ENCODE results near the gene C8G. TPM values are rescaled to one million over a fixed set of nuclear protein-coding genes. Genes with fewer than 3 reads are reported as not detected.

The C8G gene
- total RNA-seq, 6 experiments from 2014 or later: 248 to 755 (median 453) TPM

DNA sequence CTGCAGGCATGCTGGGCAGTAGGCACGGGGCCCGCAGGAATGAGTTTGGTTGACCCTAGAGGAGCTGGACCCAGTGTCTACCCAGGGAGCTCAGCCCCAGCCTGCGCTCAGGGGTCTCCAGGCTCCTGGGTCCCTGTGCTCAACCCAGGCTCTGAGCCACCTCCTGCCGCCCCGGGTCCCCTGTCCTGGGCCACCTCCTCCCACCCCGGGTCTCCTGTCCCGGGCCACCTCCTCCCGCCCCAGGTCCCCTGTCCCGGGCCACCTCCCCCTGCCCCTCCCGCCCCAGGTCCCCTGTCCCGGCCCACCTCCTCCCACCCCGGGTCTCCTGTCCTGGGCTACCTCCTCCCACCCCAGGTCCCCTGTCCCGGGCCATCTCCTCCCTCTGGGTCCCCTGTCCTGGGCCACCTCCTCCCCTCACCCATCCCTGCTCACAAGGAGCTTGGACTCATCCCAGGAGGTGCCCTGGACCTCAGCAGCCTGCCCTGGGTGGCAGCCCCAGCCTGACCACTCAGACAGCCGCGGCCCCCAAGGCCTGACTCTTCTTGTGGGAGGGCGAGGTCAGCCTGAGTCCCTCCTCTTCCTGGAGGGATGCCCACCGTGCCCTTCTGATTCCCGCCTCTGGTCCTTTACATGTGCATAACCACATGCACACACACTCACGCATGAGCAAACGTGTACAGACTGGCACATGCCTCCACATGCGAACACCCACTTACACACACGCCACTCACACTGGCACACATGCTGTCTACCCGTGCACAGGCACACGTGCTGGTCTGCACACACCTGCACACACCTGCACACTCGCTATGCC is 9.4 kb downstream of the C8G start:
- Histone ChIP-seq H3K27ac (no peak overlapping the region), H3K36me3 (no peaks in the 10 kb centered on the region), H3K27me3 (no peaks in the 10 kb centered on the region), H3K9me3 (no peaks in the 10 kb centered on the region), H3K4me3 (no peak overlapping the region), H3K4me1 (peaks cover 0 to 5% (median 0%) of the 10 kb centered on the region in 4 donors)
- intact Hi-C loops (cut with DNase I): loop anchor here in 1 of 2 donors (5.0 kb wide), 1 partner anchor 78 kb away; the partner anchor contains the start of gene FUT7
- no peak for DNase-seq
- TF ChIP-seq CTCF (IDR thresholded peaks at IDR 0.05): no peak
- no peak for TF ChIP-seq POLR2A (IDR thresholded peaks at IDR 0.05)
- ATAC-seq: no peak
- WGBS (ENCODE audit: insufficient coverage, low coverage, low lambda C conversion rate, missing lambda C conversion rate): 57% methylated on average over 5 of the region's 25 CpGs

GRCh38 chr9:136955202-136955942 is 10.3 kb downstream of the C8G start:
- H3K27ac ChIP-seq: no peak overlapping the region
- H3K36me3 ChIP-seq: no peaks in the 10 kb centered on the region
- TF ChIP-seq CTCF (IDR thresholded peaks at IDR 0.05) (no peak), POLR2A (IDR thresholded peaks at IDR 0.05) (no peak)
- 92% methylated on average over 2 of the region's 14 CpGs for WGBS (ENCODE audit: insufficient coverage, low coverage, low lambda C conversion rate, missing lambda C conversion rate)
- H3K9me3 ChIP-seq: no peaks in the 10 kb centered on the region
- DNase-seq (no peak), ATAC-seq (no peak)
- no peak overlapping the region for H3K4me3 ChIP-seq
- intact Hi-C loops (cut with DNase I): no loop called here
- no peaks in the 10 kb centered on the region for H3K27me3 ChIP-seq
- H3K4me1 ChIP-seq: peaks cover 0 to 5% (median 0%) of the 10 kb centered on the region in 4 donors

DNA sequence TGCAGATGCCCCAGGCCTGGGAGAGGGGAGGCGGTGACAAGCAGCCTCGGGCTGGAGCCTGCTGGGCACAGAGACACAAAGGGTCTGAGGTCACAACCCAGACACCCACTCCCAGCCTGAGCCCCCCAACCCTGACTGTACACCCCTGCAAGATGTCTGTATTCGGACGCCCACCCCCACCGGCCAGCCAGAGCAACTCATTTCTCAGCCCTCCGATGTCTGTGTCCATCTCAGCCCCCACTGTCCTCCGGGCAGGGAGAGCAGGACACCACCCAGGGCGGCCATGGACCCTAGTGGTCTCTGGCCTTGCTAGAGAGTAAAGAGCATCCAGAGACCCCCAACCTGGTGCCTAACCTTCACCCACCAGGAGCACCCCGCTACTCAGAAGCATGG is 10.9 kb downstream of the C8G start:
- DNase-seq (no peak), ATAC-seq (no peak)
- 80% methylated on average over 2 of the region's 9 CpGs for WGBS (ENCODE audit: insufficient coverage, low coverage, low lambda C conversion rate, missing lambda C conversion rate)
- Histone ChIP-seq H3K27me3 (no peaks in the 10 kb centered on the region), H3K9me3 (no peaks in the 10 kb centered on the region), H3K4me1 (peaks cover 0 to under 1% (median 0%) of the 10 kb centered on the region in 4 donors), H3K4me3 (no peak overlapping the region), H3K27ac (no peak overlapping the region), H3K36me3 (no peaks in the 10 kb centered on the region)
- intact Hi-C loops (cut with DNase I): no loop called here
- TF ChIP-seq POLR2A (IDR thresholded peaks at IDR 0.05): no peak

- DNase-seq: no peak
- TF ChIP-seq CTCF (IDR thresholded peaks at IDR 0.05) (no peak), POLR2A (IDR thresholded peaks at IDR 0.05) (no peak)
- H3K27ac ChIP-seq: no peak overlapping the region
- no peaks in the 10 kb centered on the region for H3K9me3 ChIP-seq
- H3K4me3 ChIP-seq: no peak overlapping the region
- intact Hi-C loops (cut with DNase I): no loop called here
- H3K4me1 ChIP-seq: no peaks in the 10 kb centered on the region
- no peaks in the 10 kb centered on the region for H3K27me3 ChIP-seq
- no peaks in the 10 kb centered on the region for H3K36me3 ChIP-seq
- no peak for ATAC-seq
- 93% methylated on average over 4 of the region's 4 CpGs for WGBS (ENCODE audit: insufficient coverage, low coverage, low lambda C conversion rate, missing lambda C conversion rate)
Measured at GRCh38 chr9:136956604-136957003, 11.6 kb downstream of the C8G start.

DNA sequence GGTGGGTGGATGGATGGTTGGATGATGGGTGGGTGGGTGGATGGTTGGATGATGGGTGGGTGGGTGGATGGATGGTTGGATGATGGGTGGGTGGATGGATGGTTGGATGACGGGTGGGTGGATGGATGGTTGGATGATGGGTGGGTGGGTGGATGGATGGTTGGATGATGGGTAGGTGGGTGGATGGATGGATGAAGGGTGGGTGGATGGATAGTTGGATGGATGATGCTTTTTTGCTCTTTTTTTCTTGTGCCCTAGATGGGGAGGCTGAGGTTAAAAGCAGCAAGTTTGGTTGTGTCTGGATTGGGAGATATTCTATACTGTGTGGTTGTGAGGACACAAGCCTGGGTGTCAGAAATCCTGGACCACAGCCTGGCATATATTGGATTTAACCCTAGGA is 12.4 kb downstream of the C8G start:
- Histone ChIP-seq H3K9me3 (no peaks in the 10 kb centered on the region), H3K27ac (no peak overlapping the region), H3K27me3 (no peaks in the 10 kb centered on the region), H3K4me3 (no peak overlapping the region), H3K4me1 (no peaks in the 10 kb centered on the region), H3K36me3 (no peaks in the 10 kb centered on the region)
- TF ChIP-seq POLR2A (IDR thresholded peaks at IDR 0.05): no peak
- no peak for TF ChIP-seq CTCF (IDR thresholded peaks at IDR 0.05)
- ATAC-seq (no peak), DNase-seq (no peak)
- WGBS (ENCODE audit: insufficient coverage, low coverage, low lambda C conversion rate, missing lambda C conversion rate): 88% methylated on average over 1 of the region's 1 CpG
- intact Hi-C loops (cut with DNase I): no loop called here

All from right lobe of liver (tissue), 6 donors.